ENCODE results near the gene ZBTB45. TPM values are rescaled to one million over a fixed set of nuclear protein-coding genes. Genes with fewer than 3 reads are reported as not detected.
"Not testable (repeated sequence)": the region's sequence is repeated elsewhere in the genome, so short reads cannot be mapped to it uniquely, and the experiment has no call there.

Gene ZBTB45
- total RNA-seq, 1 experiment from 2014 or later, result 9.2 TPM

DNA sequence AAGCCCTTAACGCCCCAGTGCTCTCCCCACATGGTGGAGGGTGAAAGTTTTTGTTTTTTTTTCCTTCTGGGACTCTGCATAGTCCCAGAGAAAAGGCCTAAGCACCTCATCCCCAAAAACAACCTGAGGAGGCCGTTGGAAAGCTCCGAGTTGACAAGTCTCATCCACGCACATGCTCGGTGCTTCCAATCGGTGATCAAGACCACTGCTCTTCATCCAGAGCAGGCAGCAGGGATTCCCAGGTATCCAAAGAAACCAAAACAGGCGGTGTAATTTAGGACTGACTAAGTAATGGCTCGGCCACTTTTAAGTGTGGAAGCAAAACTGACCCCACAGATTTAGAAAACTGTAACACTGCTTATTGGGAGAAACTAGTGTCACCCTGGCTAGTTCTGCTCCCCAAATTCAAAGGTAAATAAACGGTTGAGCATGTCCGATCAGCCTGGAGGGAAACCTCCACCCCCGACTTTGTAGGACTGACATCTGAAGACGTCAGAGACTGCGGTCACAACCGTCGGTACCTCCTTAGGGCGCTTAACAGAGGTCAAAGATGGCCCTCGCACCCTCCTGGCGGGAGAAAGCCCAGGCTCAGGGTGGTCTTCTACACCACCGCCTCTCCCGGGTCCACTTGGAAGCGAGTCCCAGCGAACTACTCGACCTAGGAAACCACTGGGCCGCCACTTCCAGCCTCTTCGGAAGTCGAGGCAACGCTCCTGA, 44.5 kb downstream of the ZBTB45 start:
- DNase-seq (ENCODE audit: low read depth), result no peak

DNA sequence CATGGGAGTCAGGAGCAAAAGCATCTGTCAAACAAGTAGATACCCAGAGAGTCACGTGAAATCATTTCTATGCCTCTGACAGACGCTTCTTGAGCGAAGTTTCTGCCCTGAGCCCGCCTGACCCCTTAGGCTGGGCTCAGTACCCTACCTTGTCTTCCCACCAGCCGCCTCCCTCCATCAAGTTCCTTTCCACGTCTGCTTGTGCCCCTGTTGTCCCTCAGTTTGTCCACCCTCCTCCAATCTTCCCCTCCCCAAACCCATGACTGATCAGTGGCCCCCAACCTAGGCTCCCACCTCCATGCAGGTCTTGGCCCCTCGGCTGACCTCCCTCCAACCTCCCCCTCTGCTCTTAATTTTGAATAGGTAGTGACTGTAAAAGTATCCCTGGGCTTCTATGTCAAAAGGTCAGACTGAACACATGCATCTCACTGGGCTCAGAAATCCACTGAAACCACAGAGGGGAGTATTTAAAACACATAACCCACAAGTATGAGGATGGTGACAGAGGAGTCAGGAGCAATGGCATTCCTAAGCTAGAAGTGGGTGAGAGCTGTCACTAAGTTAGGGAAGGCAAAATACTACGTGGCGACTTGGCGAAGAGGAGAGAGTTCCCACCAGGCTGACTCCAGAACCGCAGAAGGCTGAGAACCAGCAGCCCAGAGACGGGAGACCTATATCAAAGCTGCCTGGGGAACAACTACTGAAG, 45.2 kb downstream of the ZBTB45 start:
- peak; percentile 45 for DNase-seq (ENCODE audit: low read depth)

DNA sequence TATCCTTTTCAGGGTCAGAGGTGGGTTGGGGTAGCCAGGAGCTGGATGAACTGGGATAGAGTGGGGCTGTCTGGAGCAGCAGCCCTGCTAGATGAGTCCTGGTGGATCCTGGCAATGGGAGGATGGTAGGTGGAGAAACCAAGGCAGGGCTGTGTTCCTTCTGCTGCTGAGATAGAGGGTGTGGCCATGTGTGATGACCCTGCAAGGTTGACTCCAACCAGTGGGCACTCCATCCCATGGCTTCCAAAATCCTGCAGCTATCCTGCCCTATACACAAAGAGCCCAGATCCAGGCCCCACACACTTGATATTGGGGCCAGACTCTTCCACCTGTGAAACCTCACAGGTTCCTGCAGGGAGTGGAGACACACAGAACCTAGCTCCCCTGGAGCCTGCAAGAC, 45.8 kb downstream of the ZBTB45 start:
- DNase-seq (ENCODE audit: low read depth), result no peak

DNA sequence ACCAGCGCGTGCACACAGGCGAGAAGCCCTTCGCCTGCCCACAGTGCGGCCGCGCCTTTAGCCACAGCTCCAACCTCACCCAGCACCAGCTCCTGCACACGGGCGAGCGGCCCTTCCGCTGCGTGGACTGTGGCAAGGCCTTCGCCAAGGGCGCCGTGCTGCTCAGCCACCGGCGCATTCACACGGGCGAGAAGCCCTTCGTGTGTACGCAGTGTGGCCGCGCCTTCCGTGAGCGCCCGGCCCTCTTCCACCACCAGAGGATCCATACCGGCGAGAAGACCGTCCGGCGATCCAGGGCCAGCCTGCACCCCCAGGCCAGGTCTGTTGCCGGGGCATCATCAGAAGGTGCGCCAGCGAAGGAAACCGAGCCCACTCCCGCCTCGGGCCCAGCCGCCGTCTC, 47.9 kb downstream of the ZBTB45 start:
- DNase-seq (ENCODE audit: low read depth), result no peak

DNA sequence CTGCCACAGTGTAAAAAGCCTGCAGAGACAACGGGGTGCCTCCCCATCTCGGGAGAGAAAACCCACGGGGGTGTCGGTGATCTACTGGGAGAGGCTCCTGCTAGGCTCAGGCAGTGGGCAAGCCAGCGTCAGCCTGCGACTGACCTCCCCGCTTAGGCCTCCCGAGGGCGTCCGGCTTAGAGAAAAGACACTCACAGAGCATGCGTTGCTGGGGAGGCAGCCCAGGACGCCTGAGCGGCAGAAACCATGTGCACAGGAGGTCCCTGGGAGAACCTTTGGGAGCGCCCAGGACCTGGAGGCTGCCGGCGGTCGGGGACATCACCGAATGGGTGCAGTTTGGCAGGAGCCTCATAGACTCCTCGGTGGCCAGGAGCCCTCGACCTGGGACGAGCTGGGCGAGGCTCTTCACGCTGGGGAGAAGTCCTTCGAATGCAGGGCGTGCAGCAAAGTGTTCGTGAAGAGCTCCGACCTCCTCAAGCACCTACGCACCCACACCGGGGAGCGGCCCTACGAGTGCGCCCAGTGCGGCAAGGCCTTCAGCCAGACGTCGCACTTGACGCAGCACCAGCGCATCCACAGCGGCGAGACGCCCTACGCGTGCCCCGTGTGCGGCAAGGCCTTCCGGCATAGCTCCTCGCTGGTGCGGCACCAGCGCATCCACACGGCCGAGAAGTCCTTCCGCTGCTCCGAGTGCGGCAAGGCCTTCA, 48.6 kb downstream of the ZBTB45 start:
- not testable (repeated sequence) for DNase-seq (ENCODE audit: low read depth)

DNA sequence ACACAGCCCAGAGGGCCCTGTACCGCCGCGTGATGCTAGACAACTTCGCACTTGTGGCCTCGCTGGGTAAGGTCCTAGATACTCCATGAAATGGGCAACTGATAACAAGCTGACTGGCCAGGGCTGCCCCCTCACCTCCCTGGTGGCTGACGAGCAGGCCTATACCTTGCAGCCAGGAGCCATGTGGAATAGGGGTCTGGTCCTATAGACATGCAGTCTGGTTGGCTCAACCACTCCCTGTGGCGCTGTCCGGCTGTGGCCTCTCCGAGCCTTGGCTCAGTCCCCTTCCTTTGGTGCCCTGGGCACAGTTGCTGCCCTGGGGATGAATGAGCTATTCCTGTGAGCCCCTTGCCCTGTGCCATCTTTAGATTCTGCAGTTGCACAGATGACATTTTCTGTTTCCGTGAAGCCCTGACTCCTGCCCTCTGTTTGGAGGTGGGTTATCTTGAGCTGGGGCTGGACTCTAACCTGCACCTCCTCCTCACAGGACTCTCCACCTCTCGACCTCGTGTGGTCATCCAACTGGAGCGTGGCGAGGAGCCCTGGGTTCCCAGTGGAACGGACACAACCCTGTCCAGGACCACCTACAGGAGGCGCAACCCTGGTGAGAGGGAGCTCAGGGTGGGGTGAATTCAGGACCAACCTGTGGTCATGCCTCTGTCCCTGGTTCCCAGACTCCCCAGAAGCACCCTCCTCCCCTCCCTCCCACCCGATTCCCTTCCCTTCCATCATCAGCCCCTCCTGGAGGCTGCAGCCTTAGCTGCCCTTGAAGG, 50.2 kb downstream of the ZBTB45 start:
- no peak for DNase-seq (ENCODE audit: low read depth)

DNA sequence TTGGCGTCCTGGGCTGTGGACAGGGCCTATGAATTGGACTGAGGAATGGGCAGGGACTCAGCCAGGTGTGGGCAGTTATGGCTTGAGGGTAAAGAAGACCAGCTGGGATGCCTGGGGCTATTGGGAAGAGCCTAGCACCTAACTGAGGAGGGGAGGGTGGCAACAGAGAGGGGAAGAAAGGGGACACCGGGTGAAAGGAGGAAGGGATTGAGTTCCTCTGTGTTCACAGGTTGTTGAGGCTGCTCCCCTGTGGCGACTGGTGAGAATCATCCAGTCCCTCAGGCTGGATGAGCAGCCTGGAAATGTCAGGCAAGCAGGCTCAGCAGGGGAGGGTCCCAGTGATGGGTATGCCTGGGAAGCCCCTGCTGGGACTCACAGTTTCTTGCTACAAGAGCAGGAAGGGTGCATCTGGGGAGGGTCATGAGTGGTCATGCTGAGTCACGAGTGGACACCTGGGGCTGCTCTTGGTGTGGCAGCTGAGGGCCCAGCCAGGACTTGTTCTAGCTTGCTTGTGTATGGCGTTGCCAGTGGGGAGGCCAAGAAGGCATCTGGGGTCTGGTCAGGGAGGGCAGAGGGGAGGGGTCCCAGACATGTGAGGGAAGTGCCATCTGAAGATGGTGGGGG, 51.3 kb downstream of the ZBTB45 start:
- DNase-seq (ENCODE audit: low read depth), result no peak

DNA sequence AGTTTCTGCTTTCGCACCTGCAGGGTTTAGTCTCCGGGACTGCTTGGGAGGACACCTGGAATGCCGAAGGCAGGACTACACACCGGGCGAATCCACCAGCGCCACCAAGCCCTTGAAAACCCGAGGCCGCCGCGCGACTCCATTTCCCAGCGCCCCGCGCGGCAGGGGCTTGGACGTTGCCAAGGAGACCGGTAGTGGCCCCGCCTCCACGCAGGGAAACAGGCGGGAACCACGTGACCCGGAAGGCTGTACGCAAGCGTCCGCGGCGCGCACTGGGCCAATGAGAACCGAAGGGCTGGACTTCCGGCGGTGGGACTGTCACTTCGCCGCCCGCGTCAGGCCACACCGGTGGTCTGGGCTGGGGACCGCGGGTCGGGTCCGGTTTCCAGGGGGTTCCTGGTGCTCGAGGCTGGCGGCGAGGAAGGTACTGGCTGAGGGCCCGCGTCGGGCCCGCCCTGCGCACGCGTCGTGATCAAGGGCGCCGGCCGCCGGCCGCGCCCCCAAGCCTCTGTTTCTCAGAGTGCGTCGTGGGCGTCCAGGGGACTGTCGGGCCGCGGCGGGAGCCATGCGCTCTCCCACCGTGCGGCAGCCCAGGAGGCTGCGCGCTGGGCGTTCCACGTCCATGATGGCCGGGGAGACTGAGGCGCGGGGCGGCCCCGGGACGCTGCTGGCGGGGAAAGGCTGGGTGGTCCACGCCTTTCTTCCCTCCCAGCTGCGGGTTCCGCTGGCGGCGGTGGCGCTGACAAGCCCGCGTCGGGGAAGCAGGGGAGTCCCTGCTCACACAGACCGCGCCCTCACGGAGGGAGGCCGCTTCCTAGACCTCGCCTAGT, 52.6 kb downstream of the ZBTB45 start, which contains the start of gene ZNF324:
ZNF324 (plus strand) TSS at position 321 of the 830 bp plus-strand sequence. CDS start 2,106 bp downstream, outside the sequence.
- peak; percentile 91 for DNase-seq (ENCODE audit: low read depth)

DNA sequence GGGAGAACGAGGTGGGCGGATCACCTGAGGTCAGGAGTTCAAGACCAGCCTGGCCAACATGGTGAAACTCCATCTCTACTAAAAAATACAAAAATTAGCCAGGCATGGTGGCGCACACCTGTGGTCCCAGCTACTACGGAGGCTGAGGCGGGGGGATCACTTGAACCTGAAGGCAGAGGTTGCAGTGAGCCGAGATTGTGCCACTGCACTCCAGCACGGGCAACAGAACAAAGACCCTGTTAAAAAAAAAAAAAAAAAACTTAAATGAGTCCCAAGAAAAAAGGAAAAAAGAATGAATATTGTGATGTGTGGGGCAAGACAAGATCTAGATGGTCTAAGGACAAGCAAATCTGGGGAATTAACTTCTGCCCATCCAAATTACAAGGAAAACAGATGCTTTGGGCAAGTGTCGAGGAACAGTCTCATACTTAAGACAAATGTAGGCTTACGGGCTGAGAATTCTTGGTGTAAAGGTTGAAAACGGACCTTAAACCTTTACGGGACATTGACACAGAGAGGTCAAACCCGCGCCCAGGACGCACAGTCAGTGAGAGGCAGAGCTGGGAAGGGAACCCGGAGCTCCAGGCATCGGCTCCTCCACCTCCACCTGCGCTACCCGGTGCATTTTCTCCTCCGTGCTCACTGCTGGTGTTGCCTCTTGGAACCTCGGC, 53.4 kb downstream of the ZBTB45 start:
- no peak for DNase-seq (ENCODE audit: low read depth)

Other genes with a start within 250 kb of the ZBTB45 start
- 4.5 and 6.2 TPM in 2 replicates for gene ZNF8, start 240.9 kb downstream of the ZBTB45 start, total RNA-seq (2014; rRNA removed)
- gene ERVK3-1, start 214.4 kb downstream of the ZBTB45 start, total RNA-seq (2014; rRNA removed), result 52.8 and 59.9 TPM in 2 replicates
- 2.6 and 3.5 TPM in 2 replicates for gene ZSCAN22, start 192.8 kb downstream of the ZBTB45 start, total RNA-seq (2014; rRNA removed)
- 27.7 and 62.6 TPM in 2 replicates for gene A1BG, start 166.3 kb downstream of the ZBTB45 start, total RNA-seq (2014; rRNA removed)
- 1.1 TPM in 2 replicates for gene ZNF497, start 157.1 kb downstream of the ZBTB45 start, total RNA-seq (2014; rRNA removed)
- gene ZNF837, start 138.8 kb downstream of the ZBTB45 start, total RNA-seq (2014; rRNA removed), result 4.6 and 6.0 TPM in 2 replicates
- 1,719 and 2,296 TPM in 2 replicates for gene RPS5, start 132.5 kb downstream of the ZBTB45 start, total RNA-seq (2014; rRNA removed)
- 0.29 TPM in 1 of 2 replicates, not detected in the other for gene RNF225, start 124.2 kb downstream of the ZBTB45 start, total RNA-seq (2014; rRNA removed)
- gene ZNF584, start 111.2 kb downstream of the ZBTB45 start, total RNA-seq (2014; rRNA removed), result 16.5 and 18.8 TPM in 2 replicates
- 5.3 and 5.7 TPM in 2 replicates for gene ZNF132, start 79.7 kb downstream of the ZBTB45 start, total RNA-seq (2014; rRNA removed)
- gene ZNF324B, start 68.2 kb downstream of the ZBTB45 start, total RNA-seq (2014; rRNA removed), result 7.8 and 8.6 TPM in 2 replicates
- 14.9 and 15.5 TPM in 2 replicates for gene ZNF324, start 52.7 kb downstream of the ZBTB45 start, total RNA-seq (2014; rRNA removed)
- 17.1 and 19.6 TPM in 2 replicates for gene ZNF446, start 43.5 kb downstream of the ZBTB45 start, total RNA-seq (2014; rRNA removed)
- gene SLC27A5, start 7.8 kb downstream of the ZBTB45 start, total RNA-seq (2014; rRNA removed), result 2.7 and 9.9 TPM in 2 replicates
- gene TRIM28, start 24.3 kb upstream of the ZBTB45 start, total RNA-seq (2014; rRNA removed), result 413 and 418 TPM in 2 replicates
- 84.8 and 125 TPM in 2 replicates for gene CHMP2A, start 35.3 kb upstream of the ZBTB45 start, total RNA-seq (2014; rRNA removed)
- 66.9 and 73.9 TPM in 2 replicates for gene UBE2M, start 38.8 kb upstream of the ZBTB45 start, total RNA-seq (2014; rRNA removed)
- gene MZF1, start 53.5 kb upstream of the ZBTB45 start, total RNA-seq (2014; rRNA removed), result 13.1 and 16.5 TPM in 2 replicates